Neural cell (in vitro differentiated cells): ENCODE results near the gene NRP2.

Source experiments
- EP300 ChIP-seq: fragments of 450-650 bp; conservative IDR thresholded peaks from 2 replicates; pipeline ENCODE4 v1.6.1; 2014; ENCODE audit warnings: antibody characterized with exemption, mild to moderate bottlenecking, moderate library complexity; ENCODE audit not compliant: poor library complexity, severe bottlenecking
- EZH2 ChIP-seq: fragments of 200-600, 300-800 bp; shearing (Covaris generic), sonication (generic); IDR thresholded peaks from 2 replicates; pipeline ENCODE4 v1.6.1; 2014; ENCODE audit warnings: antibody characterized with exemption, low read length, borderline replicate concordance, mild to moderate bottlenecking; ENCODE audit not compliant: insufficient read depth, poor library complexity, severe bottlenecking
- MXI1 ChIP-seq: fragments of 450-650 bp; conservative IDR thresholded peaks from 2 replicates; pipeline ENCODE4 v1.6.1; 2014; ENCODE audit warnings: antibody characterized with exemption, mild to moderate bottlenecking; ENCODE audit not compliant: poor library complexity, severe bottlenecking
- POLR2AphosphoS5 ChIP-seq: IDR thresholded peaks from 2 replicates; pipeline ENCODE4 v1.6.1; 2012
- RAD21 ChIP-seq: fragments of 450-650 bp; conservative IDR thresholded peaks from 2 replicates; pipeline ENCODE4 v1.6.1; 2014; ENCODE audit warnings: antibody characterized with exemption, mild to moderate bottlenecking, moderate library complexity
- SMC3 ChIP-seq: fragments of 450-650 bp; conservative IDR thresholded peaks from 2 replicates; pipeline ENCODE4 v1.6.1; 2014; ENCODE audit warnings: antibody characterized with exemption, mild to moderate bottlenecking, moderate library complexity; ENCODE audit not compliant: poor library complexity
- TAF1 ChIP-seq: IDR thresholded peaks from 2 replicates; pipeline ENCODE4 v1.6.1; 2012; ENCODE audit warnings: low read depth
- TF ChIP-seq, protein P1 (sequence below): fragments of 450-650 bp; IDR thresholded peaks from 2 replicates; pipeline ENCODE4 v1.5.1; 2014; ENCODE audit warnings: antibody characterized with exemption, mild to moderate bottlenecking, moderate library complexity; ENCODE audit not compliant: poor library complexity, severe bottlenecking
- TF ChIP-seq, protein P2 (sequence below): IDR thresholded peaks from 2 replicates; pipeline ENCODE4 v1.6.1; 2012; ENCODE audit warnings: borderline replicate concordance

GRCh38 chr2:205699515-205700289 is 17.4 kb downstream of the NRP2 start:
- TF ChIP-seq, protein P1, sequence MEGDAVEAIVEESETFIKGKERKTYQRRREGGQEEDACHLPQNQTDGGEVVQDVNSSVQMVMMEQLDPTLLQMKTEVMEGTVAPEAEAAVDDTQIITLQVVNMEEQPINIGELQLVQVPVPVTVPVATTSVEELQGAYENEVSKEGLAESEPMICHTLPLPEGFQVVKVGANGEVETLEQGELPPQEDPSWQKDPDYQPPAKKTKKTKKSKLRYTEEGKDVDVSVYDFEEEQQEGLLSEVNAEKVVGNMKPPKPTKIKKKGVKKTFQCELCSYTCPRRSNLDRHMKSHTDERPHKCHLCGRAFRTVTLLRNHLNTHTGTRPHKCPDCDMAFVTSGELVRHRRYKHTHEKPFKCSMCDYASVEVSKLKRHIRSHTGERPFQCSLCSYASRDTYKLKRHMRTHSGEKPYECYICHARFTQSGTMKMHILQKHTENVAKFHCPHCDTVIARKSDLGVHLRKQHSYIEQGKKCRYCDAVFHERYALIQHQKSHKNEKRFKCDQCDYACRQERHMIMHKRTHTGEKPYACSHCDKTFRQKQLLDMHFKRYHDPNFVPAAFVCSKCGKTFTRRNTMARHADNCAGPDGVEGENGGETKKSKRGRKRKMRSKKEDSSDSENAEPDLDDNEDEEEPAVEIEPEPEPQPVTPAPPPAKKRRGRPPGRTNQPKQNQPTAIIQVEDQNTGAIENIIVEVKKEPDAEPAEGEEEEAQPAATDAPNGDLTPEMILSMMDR: no peak
- TF ChIP-seq RAD21 (no peak), EZH2 (no peak), POLR2AphosphoS5 (no peak), SMC3 (no peak), TAF1 (no peak), EP300 (no peak), MXI1 (no peak)
- TF ChIP-seq, protein P2, sequence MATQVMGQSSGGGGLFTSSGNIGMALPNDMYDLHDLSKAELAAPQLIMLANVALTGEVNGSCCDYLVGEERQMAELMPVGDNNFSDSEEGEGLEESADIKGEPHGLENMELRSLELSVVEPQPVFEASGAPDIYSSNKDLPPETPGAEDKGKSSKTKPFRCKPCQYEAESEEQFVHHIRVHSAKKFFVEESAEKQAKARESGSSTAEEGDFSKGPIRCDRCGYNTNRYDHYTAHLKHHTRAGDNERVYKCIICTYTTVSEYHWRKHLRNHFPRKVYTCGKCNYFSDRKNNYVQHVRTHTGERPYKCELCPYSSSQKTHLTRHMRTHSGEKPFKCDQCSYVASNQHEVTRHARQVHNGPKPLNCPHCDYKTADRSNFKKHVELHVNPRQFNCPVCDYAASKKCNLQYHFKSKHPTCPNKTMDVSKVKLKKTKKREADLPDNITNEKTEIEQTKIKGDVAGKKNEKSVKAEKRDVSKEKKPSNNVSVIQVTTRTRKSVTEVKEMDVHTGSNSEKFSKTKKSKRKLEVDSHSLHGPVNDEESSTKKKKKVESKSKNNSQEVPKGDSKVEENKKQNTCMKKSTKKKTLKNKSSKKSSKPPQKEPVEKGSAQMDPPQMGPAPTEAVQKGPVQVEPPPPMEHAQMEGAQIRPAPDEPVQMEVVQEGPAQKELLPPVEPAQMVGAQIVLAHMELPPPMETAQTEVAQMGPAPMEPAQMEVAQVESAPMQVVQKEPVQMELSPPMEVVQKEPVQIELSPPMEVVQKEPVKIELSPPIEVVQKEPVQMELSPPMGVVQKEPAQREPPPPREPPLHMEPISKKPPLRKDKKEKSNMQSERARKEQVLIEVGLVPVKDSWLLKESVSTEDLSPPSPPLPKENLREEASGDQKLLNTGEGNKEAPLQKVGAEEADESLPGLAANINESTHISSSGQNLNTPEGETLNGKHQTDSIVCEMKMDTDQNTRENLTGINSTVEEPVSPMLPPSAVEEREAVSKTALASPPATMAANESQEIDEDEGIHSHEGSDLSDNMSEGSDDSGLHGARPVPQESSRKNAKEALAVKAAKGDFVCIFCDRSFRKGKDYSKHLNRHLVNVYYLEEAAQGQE: no peak
